Activated T-helper 9 cell treated with anti-CD3 and anti-CD28 coated beads, Interleukin-2, amount 50 U/mL, for 16 hours (primary cell): ENCODE measurements around the gene TCF15.
"Not testable (repeated sequence)": the region's sequence is repeated elsewhere in the genome, so short reads cannot be mapped to it uniquely, and the experiment has no call there.

ENCODE experiments used
- DNase-seq: peaks from one replicate; pipeline ENCODE4 v3.0.0-alpha.2; 2020; ENCODE audit warnings: low read depth

Gene TCF15

GRCh38 chr20:642013-642397, 31.9 kb upstream of the TCF15 start:
- DNase-seq: not testable (repeated sequence)

- DNase-seq: no peak
These were observed 31.4 kb upstream of the TCF15 start for GRCh38 chr20:641516-641875.

GRCh38 chr20:640674-641515, 30.8 kb upstream of the TCF15 start:
- DNase-seq: no peak

- no peak for DNase-seq
These were observed 28.5 kb upstream of the TCF15 start for GRCh38 chr20:638579-638978.

- DNase-seq: no peak
These were observed 27.4 kb upstream of the TCF15 start for GRCh38 chr20:637559-637958.

GRCh38 chr20:635893-636338, 25.8 kb upstream of the TCF15 start:
- no peak for DNase-seq

GRCh38 chr20:635028-635892, 25.2 kb upstream of the TCF15 start:
- DNase-seq: no peak

- DNase-seq: no peak
These were observed 24.2 kb upstream of the TCF15 start for GRCh38 chr20:634148-634925.

GRCh38 chr20:631101-631500, 21.0 kb upstream of the TCF15 start:
- DNase-seq: no peak

- DNase-seq: no peak
These were observed 16.5 kb upstream of the TCF15 start for GRCh38 chr20:626579-626978.

- no peak for DNase-seq
These were observed 15.3 kb upstream of the TCF15 start for GRCh38 chr20:625360-625932.

- no peak for DNase-seq
These were observed 13.6 kb upstream of the TCF15 start for GRCh38 chr20:623704-624103.

- no peak for DNase-seq
These were observed 12.9 kb upstream of the TCF15 start for GRCh38 chr20:623021-623420.

GRCh38 chr20:622161-622560, 12.1 kb upstream of the TCF15 start:
- DNase-seq: no peak

- DNase-seq: no peak
These were observed 11.1 kb upstream of the TCF15 start for GRCh38 chr20:621125-621756.

GRCh38 chr20:620246-620645, 10.1 kb upstream of the TCF15 start:
- DNase-seq: no peak

- no peak for DNase-seq
These were observed 8.9 kb upstream of the TCF15 start for GRCh38 chr20:618980-619379.

- no peak for DNase-seq
These were observed 8.0 kb upstream of the TCF15 start for GRCh38 chr20:617934-618690.

- no peak for DNase-seq
These were observed 5.4 kb upstream of the TCF15 start for GRCh38 chr20:615514-615913.

GRCh38 chr20:611843-612185, 1.7 kb upstream of the TCF15 start:
- DNase-seq: no peak
